Activated CD8-positive, alpha-beta T cell treated with anti-CD3 and anti-CD28 coated beads, Interleukin-2, amount 10 ng/mL, durations not matched to agents 7 days and 5 days (primary cell): ENCODE data around the gene CACNA1G. TPM values are rescaled to one million over a fixed set of nuclear protein-coding genes. Genes with fewer than 3 reads are reported as not detected.

Source experiments
- ATAC-seq: fragments of 150-1000 bp; cut with Tn5 transposase; one replicate; pipeline ENCODE4 v1.10.0; 2021; ENCODE audit warnings: moderate library complexity
- CTCF ChIA-PET: fragments of 350-600 bp; sonication (Branson Sonifier 250); formaldehyde crosslinking; loops from one replicate; lab custom pipeline; 2021; ENCODE audit warnings: antibody characterized with exemption; lab: Charles Lee
- POLR2A ChIA-PET: fragments of 350-600 bp; sonication (Branson Sonifier 250); formaldehyde crosslinking; loops from one replicate; lab custom pipeline; 2021; ENCODE audit warnings: antibody characterized with exemption; lab: Charles Lee
- DNase-seq: peaks from one replicate; pipeline ENCODE4 v3.0.0-alpha.2; 2020
- H3K27ac Mint-ChIP-seq: one replicate; pipeline ENCODE4 v1.8.0; 2021; ENCODE audit warnings: mild to moderate bottlenecking, mixed read lengths
- H3K27me3 Mint-ChIP-seq: one replicate; pipeline ENCODE4 v1.8.0; 2021; ENCODE audit warnings: low read depth, mixed read lengths
- H3K36me3 Mint-ChIP-seq: one replicate; pipeline ENCODE4 v1.8.0; 2021; ENCODE audit warnings: low read depth, mixed read lengths
- H3K4me1 Mint-ChIP-seq: one replicate; pipeline ENCODE4 v1.8.0; 2021; ENCODE audit warnings: low read depth, mixed read lengths
- H3K4me3 Mint-ChIP-seq: one replicate; pipeline ENCODE4 v1.8.0; 2021; ENCODE audit warnings: mild to moderate bottlenecking, mixed read lengths
- H3K9me3 Mint-ChIP-seq: one replicate; pipeline ENCODE4 v1.8.0; 2022; ENCODE audit warnings: mixed read lengths; ENCODE audit not compliant: insufficient read depth
- total RNA-seq, 2 experiments: library from RNA; stranded (reverse); gene quantifications; one replicate each; pipeline ENCODE4 v1.2.3, GENCODE V29; 2021

CACNA1G gene
- total RNA-seq, 2 experiments from 2014 or later = not detected

GRCh38 chr17:50521514-50521913 is 39.0 kb upstream of the CACNA1G start:
- Mint-ChIP-seq H3K4me3 (no peak overlapping the region), H3K4me1 (peaks cover 1% of the 10 kb centered on the region), H3K27ac (no peak overlapping the region), H3K36me3 (no peaks in the 10 kb centered on the region), H3K9me3 (no peaks in the 10 kb centered on the region), H3K27me3 (no peaks in the 10 kb centered on the region)
- DNase-seq = no peak
- no peak for ATAC-seq
- CTCF ChIA-PET = no interaction called here
- POLR2A ChIA-PET = no interaction called here

- POLR2A ChIA-PET = interaction anchor here (0.6 kb wide), 1 partner anchor 197 kb away, joined by 5 read pairs; the partner anchor contains the start of gene LUC7L3
- Mint-ChIP-seq H3K9me3 (no peaks in the 10 kb centered on the region), H3K27me3 (no peaks in the 10 kb centered on the region)
These were observed 37.7 kb upstream of the CACNA1G start for GRCh38 chr17:50522766-50523165.

GRCh38 chr17:50523208-50523607 is 37.3 kb upstream of the CACNA1G start:
- Mint-ChIP-seq H3K27me3 (no peaks in the 10 kb centered on the region), H3K4me1 (peaks cover 1% of the 10 kb centered on the region), H3K27ac (no peak overlapping the region), H3K36me3 (no peaks in the 10 kb centered on the region), H3K9me3 (no peaks in the 10 kb centered on the region), H3K4me3 (no peak overlapping the region)
- ATAC-seq = no peak
- ChIA-PET CTCF (no interaction called here), POLR2A (no interaction called here)
- no peak for DNase-seq

More at GRCh38 chr17:50522766-50523165, 37.7 kb upstream of the CACNA1G start:
- DNase-seq (no peak), ATAC-seq (no peak)
- Mint-ChIP-seq H3K27ac (no peak overlapping the region), H3K4me1 (peaks cover 1% of the 10 kb centered on the region), H3K4me3 (no peak overlapping the region), H3K36me3 (no peaks in the 10 kb centered on the region)
- CTCF ChIA-PET = no interaction called here

GRCh38 chr17:50524838-50525237 is 35.7 kb upstream of the CACNA1G start:
- H3K4me1 Mint-ChIP-seq = peaks cover 1% of the 10 kb centered on the region
- DNase-seq (no peak), ATAC-seq (no peak)
- H3K27ac Mint-ChIP-seq = no peak overlapping the region
- peaks cover 2% of the 10 kb centered on the region for H3K27me3 Mint-ChIP-seq
- no peaks in the 10 kb centered on the region for H3K36me3 Mint-ChIP-seq
- CTCF ChIA-PET = interaction anchor here (1.2 to 1.7 kb wide), 2 partner anchors 23 to 46 kb away, joined by 3 read pairs; no protein-coding TSS in a partner anchor
- POLR2A ChIA-PET = no interaction called here
- H3K4me3 Mint-ChIP-seq = no peak overlapping the region
- no peaks in the 10 kb centered on the region for H3K9me3 Mint-ChIP-seq

GRCh38 chr17:50527155-50527762 is 33.3 kb upstream of the CACNA1G start:
- no peaks in the 10 kb centered on the region for H3K36me3 Mint-ChIP-seq
- ChIA-PET CTCF (interaction anchor here (0.7 to 1.0 kb wide), 2 partner anchors 44 to 48 kb away, joined by 3 read pairs; no protein-coding TSS in a partner anchor), POLR2A (interaction anchor here (0.6 to 2.1 kb wide), 2 partner anchors 16 to 18 kb away, joined by 4 to 6 read pairs; no protein-coding TSS in a partner anchor)
- ATAC-seq = no peak
- no peaks in the 10 kb centered on the region for H3K9me3 Mint-ChIP-seq
- no peak overlapping the region for H3K4me3 Mint-ChIP-seq
- H3K27ac Mint-ChIP-seq = no peak overlapping the region
- no peak for DNase-seq
- H3K27me3 Mint-ChIP-seq = peaks cover 16% of the 10 kb centered on the region
- H3K4me1 Mint-ChIP-seq = peaks cover 4% of the 10 kb centered on the region

- H3K36me3 Mint-ChIP-seq = no peaks in the 10 kb centered on the region
- ATAC-seq = no peak
- POLR2A ChIA-PET = interaction anchor here (0.6 to 2.1 kb wide), 2 partner anchors 16 to 19 kb away, joined by 4 to 6 read pairs; no protein-coding TSS in a partner anchor
- peaks cover 23% of the 10 kb centered on the region for H3K27me3 Mint-ChIP-seq
- no peaks in the 10 kb centered on the region for H3K9me3 Mint-ChIP-seq
- CTCF ChIA-PET = interaction anchor here (1.0 kb wide), 1 partner anchor 49 kb away, joined by 3 read pairs; no protein-coding TSS in a partner anchor
- no peak overlapping the region for H3K27ac Mint-ChIP-seq
- no peak overlapping the region for H3K4me3 Mint-ChIP-seq
- DNase-seq = no peak
- peaks cover 7% of the 10 kb centered on the region for H3K4me1 Mint-ChIP-seq
These were observed 32.5 kb upstream of the CACNA1G start for GRCh38 chr17:50527949-50528474.

GRCh38 chr17:50529849-50530248 is 30.7 kb upstream of the CACNA1G start:
- no peak overlapping the region for H3K27ac Mint-ChIP-seq

GRCh38 chr17:50531428-50532025 is 29.0 kb upstream of the CACNA1G start:
- DNase-seq (no peak), ATAC-seq (no peak)
- POLR2A ChIA-PET = no interaction called here
- Mint-ChIP-seq H3K36me3 (no peaks in the 10 kb centered on the region), H3K4me1 (peaks cover 15% of the 10 kb centered on the region), H3K4me3 (no peak overlapping the region), H3K27me3 (peaks cover 51% of the 10 kb centered on the region), H3K27ac (no peak overlapping the region), H3K9me3 (no peaks in the 10 kb centered on the region)
- CTCF ChIA-PET = interaction anchor here (1.7 kb wide), 1 partner anchor 11 kb away, joined by 4 read pairs; no protein-coding TSS in a partner anchor

More at GRCh38 chr17:50529849-50530248, 30.7 kb upstream of the CACNA1G start:
- H3K9me3 Mint-ChIP-seq = no peaks in the 10 kb centered on the region
- CTCF ChIA-PET = interaction anchor here (1.7 kb wide), 1 partner anchor 12 kb away, joined by 4 read pairs; no protein-coding TSS in a partner anchor
- POLR2A ChIA-PET = no interaction called here
- peaks cover 15% of the 10 kb centered on the region for H3K4me1 Mint-ChIP-seq
- peaks cover 41% of the 10 kb centered on the region for H3K27me3 Mint-ChIP-seq
- DNase-seq = no peak
- H3K36me3 Mint-ChIP-seq = no peaks in the 10 kb centered on the region
- H3K4me3 Mint-ChIP-seq = no peak overlapping the region
- ATAC-seq = no peak

- ATAC-seq (peak; percentile 48), DNase-seq (no peak)
- Mint-ChIP-seq H3K4me1 (peaks cover 15% of the 10 kb centered on the region), H3K9me3 (no peaks in the 10 kb centered on the region), H3K27me3 (peaks cover 51% of the 10 kb centered on the region), H3K27ac (no peak within 1 kb of the TSS), H3K4me3 (no peak within 1 kb of the TSS), H3K36me3 (no peaks in the 10 kb centered on the region)
- ChIA-PET CTCF (interaction anchor here (1.2 to 1.6 kb wide), 2 partner anchors 12 to 98 kb away, joined by 4 read pairs; no protein-coding TSS in a partner anchor), POLR2A (no interaction called here)
These were observed 28.0 kb upstream of the CACNA1G start, which contains the start of gene EPN3 for GRCh38 chr17:50532452-50533024. Gene EPN3, plus strand, starts transcription at chr17:50532735. Its CDS starts 3,822 bp downstream, at chr17:50536557.

GRCh38 chr17:50533185-50533584 is 27.3 kb upstream of the CACNA1G start:
- DNase-seq (no peak), ATAC-seq (no peak)
- no peaks in the 10 kb centered on the region for H3K36me3 Mint-ChIP-seq
- H3K27ac Mint-ChIP-seq = no peak overlapping the region
- H3K4me3 Mint-ChIP-seq = no peak overlapping the region
- CTCF ChIA-PET = interaction anchor here (1.2 to 1.6 kb wide), 2 partner anchors 12 to 98 kb away, joined by 4 read pairs; no protein-coding TSS in a partner anchor
- POLR2A ChIA-PET = no interaction called here
- peaks cover 15% of the 10 kb centered on the region for H3K4me1 Mint-ChIP-seq
- H3K27me3 Mint-ChIP-seq = peaks cover 51% of the 10 kb centered on the region
- no peaks in the 10 kb centered on the region for H3K9me3 Mint-ChIP-seq

GRCh38 chr17:50533720-50534148 is 26.8 kb upstream of the CACNA1G start:
- Mint-ChIP-seq H3K36me3 (no peaks in the 10 kb centered on the region), H3K27ac (no peak overlapping the region), H3K27me3 (peaks cover 51% of the 10 kb centered on the region), H3K4me3 (no peak overlapping the region), H3K9me3 (no peaks in the 10 kb centered on the region), H3K4me1 (peaks cover 15% of the 10 kb centered on the region)
- DNase-seq (no peak), ATAC-seq (no peak)
- ChIA-PET POLR2A (no interaction called here), CTCF (interaction anchor here (1.2 to 1.6 kb wide), 2 partner anchors 11 to 97 kb away, joined by 4 read pairs; no protein-coding TSS in a partner anchor)
